ENCODE data around the gene CDKAL1. TPM values are rescaled to one million over a fixed set of nuclear protein-coding genes. Genes with fewer than 3 reads are reported as not detected.

CDKAL1 gene
- total and polyA plus RNA-seq, 10 of the 15 experiments (the other 5 are each of a cell fraction or from before 2014, with no cell fraction given), result 10.7 to 26.9 (median 17.3) TPM

- Histone ChIP-seq H3K4me2 (ENCODE audit: control insufficient read depth, insufficient read depth) (no peak overlapping the region), H3K4me1 (ENCODE audit: control insufficient read depth, insufficient read depth, low read length) (peaks cover 3% of the 10 kb centered on the region; the same call in 1 of the 2 replicates), H3K27ac (ENCODE audit: control insufficient read depth, insufficient read depth) (no peak overlapping the region), H2AFZ (ENCODE audit: control insufficient read depth, low read depth, low read length) (no peak overlapping the region), H3K36me3 (ENCODE audit: control insufficient read depth in 2 of 2, insufficient read depth in 2 of 2, low read length in 1 of 2) (no peaks in the 10 kb centered on the region), H3K9ac (ENCODE audit: control insufficient read depth, insufficient read depth, low read length) (no peak overlapping the region), H4K20me1 (ENCODE audit: control insufficient read depth, insufficient read depth) (no peaks in the 10 kb centered on the region), H3K4me3 (no peak overlapping the region), H3K27me3 (replicated peaks in 1 of 2; ENCODE audit: control insufficient read depth in 2 of 2, insufficient read depth in 2 of 2, low read length in 1 of 2) (no peaks in the 10 kb centered on the region), H3K9me3 (replicated peaks; ENCODE audit: control insufficient read depth, insufficient read depth, low read length) (peaks cover 3% of the 10 kb centered on the region; the same call in 2 of the 3 replicates), H3K79me2 (ENCODE audit: control insufficient read depth, insufficient read depth, low read length) (no peaks in the 10 kb centered on the region)
- no TSS peak for BruUV-seq (replicated peaks)
- DNase-seq (ENCODE audit: low read depth, low spot score) (no peak), FAIRE-seq (no peak), ATAC-seq (no peak)
- ChIA-PET POLR2A (interaction anchor here (0.6 to 1.4 kb wide), 2 partner anchors 13 to 22 kb away, joined by 3 to 5 read pairs; no protein-coding TSS in a partner anchor), RAD21 (ENCODE audit: unreplicated experiment) (interaction anchor here (0.5 to 4.5 kb wide), 4 partner anchors 13 to 412 kb away, joined by 3 to 36 read pairs (median 12); no protein-coding TSS in a partner anchor), SMC1A (ENCODE audit: uncharacterized antibody, unreplicated experiment) (interaction anchor here (0.6 to 5.3 kb wide), 5 partner anchors 20 to 236 kb away, joined by 3 to 63 read pairs (median 3); no protein-coding TSS in a partner anchor), CTCF (interaction anchor here (0.7 kb wide), 1 partner anchor 14 kb away, joined by 3 read pairs; no protein-coding TSS in a partner anchor)
- TF ChIP-seq BRCA1 (IDR thresholded peaks at IDR 0.05; ENCODE audit: low read depth, low read length) (no peak), ZSCAN29 (IDR thresholded peaks at IDR 0.05) (no peak), ZBED1 (IDR thresholded peaks at IDR 0.05; ENCODE audit: borderline replicate concordance) (no peak), IKZF2 (IDR thresholded peaks at IDR 0.05) (no peak), CEBPB (IDR thresholded peaks at IDR 0.05; ENCODE audit: borderline replicate concordance in 1 of 2, low read depth in 2 of 2, low read length in 2 of 2) (no peak), BCL11A (IDR thresholded peaks at IDR 0.05; ENCODE audit: low read depth, low read length) (no peak), RELB (IDR thresholded peaks at IDR 0.05; ENCODE audit: low read depth) (no peak), RAD21 (IDR thresholded peaks at IDR 0.05; ENCODE audit: insufficient read depth, low read depth, low read length) (no peak), BMI1 (IDR thresholded peaks at IDR 0.05; ENCODE audit: borderline replicate concordance) (no peak), MTA3 (IDR thresholded peaks at IDR 0.05; ENCODE audit: borderline replicate concordance, low read length) (no peak), RAD51 (IDR thresholded peaks at IDR 0.05) (no peak), NBN (IDR thresholded peaks at IDR 0.05) (no peak), POU2F2 (IDR thresholded peaks at IDR 0.05; ENCODE audit: borderline replicate concordance, low read depth, low read length) (no peak)
- WGBS (ENCODE audit: insufficient coverage, insufficient replicate concordance, low lambda C conversion rate, missing lambda C conversion rate), result 91% methylated on average over 1 of the region's 1 CpG
- in situ Hi-C loops (cut with MboI) (loop anchor here (10.0 kb wide), 1 partner anchor 560 kb away; no protein-coding TSS in a partner anchor), intact Hi-C loops (cut with micrococcal nuclease; ENCODE audit: unreplicated experiment) (loop anchor here (5.0 kb wide), 2 partner anchors 238 to 413 kb away; no protein-coding TSS in a partner anchor)
Observed at GRCh38 chr6:21024616-21025015, 490.4 kb downstream of the CDKAL1 start.
